ENCODE data around the gene SPDYE9.
"Not testable (repeated sequence)": the region's sequence is repeated elsewhere in the genome, so short reads cannot be mapped to it uniquely, and the experiment has no call there.

- TF ChIP-seq, protein P1, sequence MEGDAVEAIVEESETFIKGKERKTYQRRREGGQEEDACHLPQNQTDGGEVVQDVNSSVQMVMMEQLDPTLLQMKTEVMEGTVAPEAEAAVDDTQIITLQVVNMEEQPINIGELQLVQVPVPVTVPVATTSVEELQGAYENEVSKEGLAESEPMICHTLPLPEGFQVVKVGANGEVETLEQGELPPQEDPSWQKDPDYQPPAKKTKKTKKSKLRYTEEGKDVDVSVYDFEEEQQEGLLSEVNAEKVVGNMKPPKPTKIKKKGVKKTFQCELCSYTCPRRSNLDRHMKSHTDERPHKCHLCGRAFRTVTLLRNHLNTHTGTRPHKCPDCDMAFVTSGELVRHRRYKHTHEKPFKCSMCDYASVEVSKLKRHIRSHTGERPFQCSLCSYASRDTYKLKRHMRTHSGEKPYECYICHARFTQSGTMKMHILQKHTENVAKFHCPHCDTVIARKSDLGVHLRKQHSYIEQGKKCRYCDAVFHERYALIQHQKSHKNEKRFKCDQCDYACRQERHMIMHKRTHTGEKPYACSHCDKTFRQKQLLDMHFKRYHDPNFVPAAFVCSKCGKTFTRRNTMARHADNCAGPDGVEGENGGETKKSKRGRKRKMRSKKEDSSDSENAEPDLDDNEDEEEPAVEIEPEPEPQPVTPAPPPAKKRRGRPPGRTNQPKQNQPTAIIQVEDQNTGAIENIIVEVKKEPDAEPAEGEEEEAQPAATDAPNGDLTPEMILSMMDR (conservative IDR thresholded peaks at IDR 0.05; ENCODE audit: low read depth, low read length), result not testable (repeated sequence)
- not testable (repeated sequence) for TF ChIP-seq EZH2 (IDR thresholded peaks at IDR 0.05; ENCODE audit: borderline replicate concordance, low read depth, low read length, poor library complexity, severe bottlenecking)
These were observed 44.8 kb upstream of the SPDYE9 start for GRCh38 chr7:73130612-73131011.

Measured in A673 (cell line).